HepG2 (cell line): ENCODE measurements around the gene CEP250. TPM values are rescaled to one million over a fixed set of nuclear protein-coding genes. Genes with fewer than 3 reads are reported as not detected.
A peak's percentile ranks its signal among the peaks of the same experiment; 100 is the strongest.

ENCODE experiments used
- ATAC-seq: fragments of 200-7000 bp; cut with Tn5 transposase; 3 replicates; pipeline ENCODE4 v1.9.1; 2020; ENCODE audit warnings: mild to moderate bottlenecking, moderate library complexity
- BruUV-seq: library from RNA; stranded (reverse); fragments of 400-500 nt; replicated peaks from 2 replicates; lab custom pipeline; 2021; lab: Mats Ljungman, UMichigan
- CTCF ChIA-PET: fragments of 300-600 bp; formaldehyde crosslinking; extraction: SDS; loops from one replicate; lab custom pipeline; 2021; ENCODE audit warnings: low total read pairs, inconsistent platforms, low intra/inter-chr PET ratio; lab: Yijun Ruan, JAX
- POLR2A ChIA-PET: fragments of 350-600 bp; sonication (Branson Sonifier 250); formaldehyde crosslinking; loops from one replicate; lab custom pipeline; 2020; ENCODE audit warnings: antibody characterized with exemption, inconsistent platforms; lab: Yijun Ruan, JAX
- DNase-seq: peaks from one replicate; pipeline ENCODE4 v3.0.0-alpha.2; 2015; ENCODE audit warnings: low spot score
- FAIRE-seq: peaks from 3 replicates; lab custom pipeline; 2011; peaks lifted over from hg19 to GRCh38; lab: Jason Lieb, UNC
- H2AFZ ChIP-seq: one replicate; pipeline ENCODE4 v1.6.1; 2011; ENCODE audit warnings: low read length, inconsistent platforms
- H3K27ac ChIP-seq: fragments of 300-600 bp; 3 replicates; pipeline ENCODE4 v1.8.0; 2011; ENCODE audit warnings: mixed run types, mild to moderate bottlenecking, mixed read lengths, low read length, inconsistent platforms; ENCODE audit not compliant: insufficient read depth; ENCODE audit errors: extremely low read length
- H3K27me3 ChIP-seq, 2 experiments: fragments of 200-600 bp in 1 of 2; 2 replicates in 1 of 2; 3 replicates in 1 of 2; pipeline versions ENCODE4 v1.6.0 to v1.8.0; 2011; ENCODE audit warnings: low read length in 2 of 2, mild to moderate bottlenecking in 2 of 2, moderate library complexity in 2 of 2, inconsistent platforms in 1 of 2; ENCODE audit not compliant: insufficient read depth in 2 of 2, control insufficient read depth in 1 of 2
- H3K36me3 ChIP-seq, 2 experiments: fragments of 200-600 bp in 1 of 2; replicated peaks in 1 of 2; 2 replicates in 1 of 2; 3 replicates in 1 of 2; pipeline versions ENCODE4 v1.5.1 to v1.8.0; 2011; ENCODE audit warnings: low read length in 2 of 2, inconsistent platforms in 1 of 2; ENCODE audit not compliant: insufficient read depth in 2 of 2, control insufficient read depth in 1 of 2
- H3K4me1 ChIP-seq: 2 replicates; pipeline ENCODE4 v1.5.1; 2012; ENCODE audit warnings: low read length, inconsistent platforms; ENCODE audit not compliant: insufficient read depth
- H3K4me2 ChIP-seq: 2 replicates; pipeline ENCODE4 v1.6.0; 2011; ENCODE audit warnings: low read depth, low read length, inconsistent platforms
- H3K4me3 ChIP-seq, 3 experiments: fragments of 200-600 bp in 1 of 3; sonication (generic), shearing (Covaris generic) in 1 of 3; replicated peaks in 1 of 3; 2 replicates each; pipeline ENCODE4 v1.5.1; 2011 to 2016; ENCODE audit warnings: low read length in 3 of 3, inconsistent platforms in 2 of 3, low read depth in 2 of 3, mild to moderate bottlenecking in 2 of 3, control low read depth in 1 of 3, mixed read lengths in 1 of 3; ENCODE audit not compliant: insufficient read depth in 1 of 3
- H3K79me2 ChIP-seq: one replicate; pipeline ENCODE4 v1.6.1; 2011; ENCODE audit warnings: low read length, inconsistent platforms; ENCODE audit not compliant: insufficient read depth
- H3K9ac ChIP-seq: 2 replicates; pipeline ENCODE4 v1.6.0; 2011; ENCODE audit warnings: mild to moderate bottlenecking, low read depth, low read length, inconsistent platforms; ENCODE audit not compliant: insufficient read depth
- H3K9me3 ChIP-seq: 2 replicates; pipeline ENCODE4 v1.5.1; 2012; ENCODE audit warnings: mild to moderate bottlenecking, low read length
- H4K20me1 ChIP-seq: 2 replicates; pipeline ENCODE4 v1.6.0; 2011; ENCODE audit warnings: inconsistent platforms, mild to moderate bottlenecking, low read length, moderate library complexity; ENCODE audit not compliant: insufficient read depth
- AKAP8 ChIP-seq: sonication (generic); formaldehyde crosslinking; IDR thresholded peaks from 2 replicates; pipeline ENCODE4 v1.5.1; 2020; ENCODE audit warnings: mild to moderate bottlenecking, missing genetic modification reagents
- CTCF ChIP-seq: sonication (generic); formaldehyde crosslinking; IDR thresholded peaks from 2 replicates; pipeline ENCODE4 v1.5.0; 2020; ENCODE audit warnings: mild to moderate bottlenecking, missing genetic modification reagents, moderate library complexity
- HOXA9 ChIP-seq: sonication (generic); formaldehyde crosslinking; IDR thresholded peaks from 2 replicates; pipeline ENCODE4 v1.8.1; 2022; ENCODE audit warnings: missing genetic modification reagents, mild to moderate bottlenecking, moderate library complexity, borderline replicate concordance
- KDM2A ChIP-seq: sonication (generic); formaldehyde crosslinking; IDR thresholded peaks from 2 replicates; pipeline ENCODE4 v1.4.0; 2020; ENCODE audit warnings: low read depth, missing genetic modification reagents, borderline replicate concordance
- KLF13 ChIP-seq: sonication (generic); formaldehyde crosslinking; IDR thresholded peaks from 2 replicates; pipeline ENCODE4 v1.4.0; 2020; ENCODE audit warnings: mild to moderate bottlenecking, missing genetic modification reagents
- PHF8 ChIP-seq: sonication (generic); formaldehyde crosslinking; IDR thresholded peaks from 2 replicates; pipeline ENCODE4 v1.5.0; 2020; ENCODE audit warnings: missing genetic modification reagents
- SMC3 ChIP-seq: IDR thresholded peaks from 2 replicates; pipeline ENCODE4 v1.6.1; 2011; ENCODE audit warnings: low read length, improper control_type of control experiment
- STAG1 ChIP-seq: sonication (generic); formaldehyde crosslinking; IDR thresholded peaks from 2 replicates; pipeline ENCODE4 v1.4.0; 2020; ENCODE audit warnings: missing genetic modification reagents
- XRCC5 ChIP-seq: fragments of 200-400 bp; formaldehyde crosslinking; optimal IDR thresholded peaks from 2 replicates; pipeline ENCODE3; 2017; ENCODE audit warnings: mild to moderate bottlenecking, low read length
- ZBTB7B ChIP-seq: sonication (generic); formaldehyde crosslinking; IDR thresholded peaks from 2 replicates; pipeline ENCODE4 v1.4.0; 2020; ENCODE audit warnings: missing genetic modification reagents
- ZNF446 ChIP-seq: sonication (generic); formaldehyde crosslinking; IDR thresholded peaks from 2 replicates; pipeline ENCODE4 v1.5.0; 2020; ENCODE audit warnings: mild to moderate bottlenecking, missing genetic modification reagents
- ZNF788 ChIP-seq: sonication (generic); formaldehyde crosslinking; IDR thresholded peaks from 2 replicates; pipeline ENCODE4 v1.5.0; 2020; ENCODE audit warnings: mild to moderate bottlenecking, missing genetic modification reagents, borderline replicate concordance
- WGBS: methylation state at CpG from one replicate; pipeline ENCODE4 v1.1.6; 2017; ENCODE audit warnings: low lambda C conversion rate; 5-methylcytosine and 5-hydroxymethylcytosine counted together
- in situ Hi-C: cut with HindIII; loops from 2 replicates; pipeline ENCODE4 v1.10.0; 2017; ENCODE audit warnings: low pct_unique_long_range_greater_than_20kb; ENCODE audit not compliant: extremely low pct_ligation_motif_present
- intact Hi-C: fragments of 100-400 bp; cut with micrococcal nuclease; formaldehyde crosslinking; loops from one replicate; pipeline ENCODE4 v1.10.0; 2022; ENCODE audit not compliant: unreplicated experiment
- polyA plus RNA-seq, 8 experiments: library from polyadenylated mRNA; depleted of rRNA in 3 of 8; stranded (reverse) in 7 of 8; unstranded in 1 of 8; fragments of >200 nt; fragmentation: Illumina TruSeq in 4 of 8; extraction: Trizol in 4 of 8; gene quantifications; 2 replicates each; pipeline versions ENCODE4 v1.2.1 to v1.2.3, GENCODE V29; 2011 to 2016; ENCODE audit warnings: low read depth in 4 of 8, missing spikeins in 1 of 8, mixed read lengths in 1 of 8; ENCODE audit not compliant: insufficient read depth in 1 of 8
- total RNA-seq, 5 experiments: library from RNA; depleted of rRNA; stranded (reverse); fragments of >200 nt; fragmentation: Illumina TruSeq; extraction: Trizol; gene quantifications; 2 replicates each; pipeline ENCODE4 v1.2.3, GENCODE V29; 2016; ENCODE audit warnings: low read depth in 1 of 5
- TF ChIP-seq, protein P1 (sequence below), 2 experiments: sonication (generic) in 1 of 2; formaldehyde crosslinking in 1 of 2; IDR thresholded peaks; 2 replicates each; pipeline versions ENCODE4 v1.5.1 to v1.6.1; 2011 to 2020; ENCODE audit warnings: borderline replicate concordance in 1 of 2, low read depth in 1 of 2, low read length in 1 of 2, mild to moderate bottlenecking in 1 of 2, missing genetic modification reagents in 1 of 2, moderate library complexity in 1 of 2
- TF ChIP-seq, protein P2 (sequence below), 2 experiments: sonication (generic) in 1 of 2; formaldehyde crosslinking in 1 of 2; IDR thresholded peaks; 2 replicates each; pipeline versions ENCODE4 v1.6.1 to v1.9.0; 2014 to 2022; ENCODE audit warnings: antibody characterized with exemption in 1 of 2, borderline replicate concordance in 1 of 2, inconsistent platforms in 1 of 2, low read depth in 1 of 2, missing genetic modification reagents in 1 of 2

The CEP250 gene
- total and polyA plus RNA-seq, 2 of the 13 experiments (the other 11 are each of a cell fraction or from before 2014, with no cell fraction given) = 28.8 to 55.3 TPM

- POLR2A ChIA-PET = interaction anchor here (1.6 kb wide), 1 partner anchor 56 kb away, joined by 4 read pairs; no protein-coding TSS in a partner anchor
- H4K20me1 ChIP-seq = no peaks in the 10 kb centered on the region
- no peak overlapping the region for H3K9ac ChIP-seq
- H3K9me3 ChIP-seq = no peaks in the 10 kb centered on the region
- H3K36me3 ChIP-seq = peaks cover 9 to 26% of the 10 kb centered on the region in 2 experiments
- ATAC-seq = peak; percentile 80
- H3K79me2 ChIP-seq = no peaks in the 10 kb centered on the region
- BruUV-seq = no TSS peak
- in situ Hi-C loops (no loop called here), intact Hi-C loops (no loop called here)
- peak; percentile 80 for FAIRE-seq
- peak; percentile 50 for DNase-seq
- no peak overlapping the region for H3K27ac ChIP-seq
- no peak overlapping the region for H3K4me3 ChIP-seq
- H3K27me3 ChIP-seq = no peaks in the 10 kb centered on the region
- no peak overlapping the region for H2AFZ ChIP-seq
- H3K4me2 ChIP-seq = no peak overlapping the region
- 46% methylated on average over 7 of the region's 7 CpGs for WGBS
- peaks cover 9% of the 10 kb centered on the region; the same call in 1 of the 2 replicates for H3K4me1 ChIP-seq
- CTCF ChIA-PET = interaction anchor here (1.3 kb wide), 1 partner anchor 322 kb away, joined by 6 read pairs; no protein-coding TSS in a partner anchor
- TF ChIP-seq AKAP8 (CRISPR knock-in tag) = peak; percentile 36; the same call in 1 of the 2 replicates
- peak; percentile 75 for TF ChIP-seq CTCF (CRISPR knock-in tag)
- 0 out of 2 replicates have a peak, but pooled peaks have one; percentile 23 for TF ChIP-seq PHF8 (CRISPR knock-in tag)
- peak; percentile 83 for TF ChIP-seq STAG1
- no peak for TF ChIP-seq ZNF446 (CRISPR knock-in tag)
- no peak for TF ChIP-seq HOXA9 (CRISPR knock-in tag)
- peak; percentile 55; the same call in 1 of the 2 replicates for TF ChIP-seq KDM2A
- TF ChIP-seq ZBTB7B (CRISPR knock-in tag) = 0 out of 2 replicates have a peak, but pooled peaks have one; percentile 26
- TF ChIP-seq, protein P1, sequence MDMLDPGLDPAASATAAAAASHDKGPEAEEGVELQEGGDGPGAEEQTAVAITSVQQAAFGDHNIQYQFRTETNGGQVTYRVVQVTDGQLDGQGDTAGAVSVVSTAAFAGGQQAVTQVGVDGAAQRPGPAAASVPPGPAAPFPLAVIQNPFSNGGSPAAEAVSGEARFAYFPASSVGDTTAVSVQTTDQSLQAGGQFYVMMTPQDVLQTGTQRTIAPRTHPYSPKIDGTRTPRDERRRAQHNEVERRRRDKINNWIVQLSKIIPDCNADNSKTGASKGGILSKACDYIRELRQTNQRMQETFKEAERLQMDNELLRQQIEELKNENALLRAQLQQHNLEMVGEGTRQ (IDR thresholded peaks at IDR 0.05; ENCODE audit: low read depth, low read length) = no peak
- TF ChIP-seq, protein P1 (CRISPR knock-in tag; IDR thresholded peaks at IDR 0.05; ENCODE audit: borderline replicate concordance) = no peak
- TF ChIP-seq, protein P2, sequence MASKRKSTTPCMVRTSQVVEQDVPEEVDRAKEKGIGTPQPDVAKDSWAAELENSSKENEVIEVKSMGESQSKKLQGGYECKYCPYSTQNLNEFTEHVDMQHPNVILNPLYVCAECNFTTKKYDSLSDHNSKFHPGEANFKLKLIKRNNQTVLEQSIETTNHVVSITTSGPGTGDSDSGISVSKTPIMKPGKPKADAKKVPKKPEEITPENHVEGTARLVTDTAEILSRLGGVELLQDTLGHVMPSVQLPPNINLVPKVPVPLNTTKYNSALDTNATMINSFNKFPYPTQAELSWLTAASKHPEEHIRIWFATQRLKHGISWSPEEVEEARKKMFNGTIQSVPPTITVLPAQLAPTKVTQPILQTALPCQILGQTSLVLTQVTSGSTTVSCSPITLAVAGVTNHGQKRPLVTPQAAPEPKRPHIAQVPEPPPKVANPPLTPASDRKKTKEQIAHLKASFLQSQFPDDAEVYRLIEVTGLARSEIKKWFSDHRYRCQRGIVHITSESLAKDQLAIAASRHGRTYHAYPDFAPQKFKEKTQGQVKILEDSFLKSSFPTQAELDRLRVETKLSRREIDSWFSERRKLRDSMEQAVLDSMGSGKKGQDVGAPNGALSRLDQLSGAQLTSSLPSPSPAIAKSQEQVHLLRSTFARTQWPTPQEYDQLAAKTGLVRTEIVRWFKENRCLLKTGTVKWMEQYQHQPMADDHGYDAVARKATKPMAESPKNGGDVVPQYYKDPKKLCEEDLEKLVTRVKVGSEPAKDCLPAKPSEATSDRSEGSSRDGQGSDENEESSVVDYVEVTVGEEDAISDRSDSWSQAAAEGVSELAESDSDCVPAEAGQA (IDR thresholded peaks at IDR 0.05; ENCODE audit: low read depth) = no peak
- TF ChIP-seq, protein P2 (CRISPR knock-in tag; IDR thresholded peaks at IDR 0.05; ENCODE audit: borderline replicate concordance) = no peak
- TF ChIP-seq KLF13 (CRISPR knock-in tag) = no peak
- TF ChIP-seq SMC3 = peak; percentile 79
- TF ChIP-seq ZNF788 (CRISPR knock-in tag) = 0 out of 2 replicates have a peak, but pooled peaks have one; percentile 27
- TF ChIP-seq XRCC5 = peak; percentile 62
Measured at GRCh38 chr20:35561268-35561667, 105.9 kb downstream of the CEP250 start.
